ENCODE measurements around the gene LY6G6F.
A peak's percentile ranks its signal among the peaks of the same experiment; 100 is the strongest.
"Not testable (repeated sequence)": the region's sequence is repeated elsewhere in the genome, so short reads cannot be mapped to it uniquely, and the experiment has no call there.

The LY6G6F gene

GRCh38 chr6:31700740-31701401 is 5.8 kb upstream of the LY6G6F start:
- H3K4me1 Mint-ChIP-seq = peaks cover 40% of the 10 kb centered on the region
- H3K27ac Mint-ChIP-seq (ENCODE audit: low read depth) = no peak overlapping the region

DNA sequence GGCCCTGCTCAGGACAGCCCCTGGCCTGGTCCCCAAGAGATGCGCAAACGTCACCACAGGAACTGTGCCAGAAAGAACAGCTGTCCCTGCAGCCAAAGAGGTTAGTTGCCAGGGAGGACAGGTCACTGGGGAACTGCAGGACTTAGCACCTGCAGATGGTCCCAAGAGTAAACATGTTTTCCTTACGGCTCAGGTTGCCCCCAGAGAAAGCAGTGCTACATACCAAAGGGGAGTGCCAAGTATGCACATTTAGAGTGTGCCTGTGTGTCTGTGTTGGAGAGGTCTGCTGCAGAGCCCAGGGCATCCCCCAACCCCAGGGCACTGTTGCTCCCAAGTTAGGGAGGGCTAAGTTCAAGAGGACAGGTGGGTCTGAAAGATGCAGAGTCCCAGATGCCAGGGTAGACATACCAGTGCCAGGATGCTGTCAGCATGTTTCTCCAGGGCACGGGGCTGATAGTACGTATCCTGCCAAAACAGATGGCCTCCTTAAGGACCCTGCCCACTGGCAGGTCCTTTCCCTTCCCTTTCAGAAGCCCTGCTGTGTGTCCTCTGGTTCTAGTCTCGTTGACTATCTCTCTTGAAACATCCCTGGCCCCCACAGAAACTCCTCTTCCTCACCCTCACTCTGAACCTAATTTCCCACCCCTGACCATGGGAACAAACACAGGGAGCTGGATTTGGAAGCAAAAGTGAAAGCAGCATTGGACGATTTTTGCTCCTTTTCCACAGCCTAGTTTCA is 4.8 kb upstream of the LY6G6F start:
- no peak for ATAC-seq (replicated peaks; ENCODE audit: extremely low read depth, poor library complexity, severe bottlenecking)
- Mint-ChIP-seq H3K27me3 (no peaks in the 10 kb centered on the region), H3K36me3 (ENCODE audit: insufficient read depth) (peaks cover 27% of the 10 kb centered on the region), H3K9me3 (no peaks in the 10 kb centered on the region), H3K27ac (ENCODE audit: low read depth) (peak overlapping the region; percentile 99), H3K4me1 (peaks cover 38% of the 10 kb centered on the region), H3K4me3 (peak overlapping the region; percentile 96)
- no peak for DNase-seq (ENCODE audit: low spot score in 2 of 2)

More at GRCh38 chr6:31700740-31701401, 5.8 kb upstream of the LY6G6F start:
- no peaks in the 10 kb centered on the region for H3K27me3 Mint-ChIP-seq
- DNase-seq (ENCODE audit: low spot score in 2 of 2) (no peak), ATAC-seq (replicated peaks; ENCODE audit: extremely low read depth, poor library complexity, severe bottlenecking) (no peak)
- H3K9me3 Mint-ChIP-seq = no peaks in the 10 kb centered on the region
- H3K4me3 Mint-ChIP-seq = peak overlapping the region; percentile 96
- H3K36me3 Mint-ChIP-seq (ENCODE audit: insufficient read depth) = peaks cover 35% of the 10 kb centered on the region

DNA sequence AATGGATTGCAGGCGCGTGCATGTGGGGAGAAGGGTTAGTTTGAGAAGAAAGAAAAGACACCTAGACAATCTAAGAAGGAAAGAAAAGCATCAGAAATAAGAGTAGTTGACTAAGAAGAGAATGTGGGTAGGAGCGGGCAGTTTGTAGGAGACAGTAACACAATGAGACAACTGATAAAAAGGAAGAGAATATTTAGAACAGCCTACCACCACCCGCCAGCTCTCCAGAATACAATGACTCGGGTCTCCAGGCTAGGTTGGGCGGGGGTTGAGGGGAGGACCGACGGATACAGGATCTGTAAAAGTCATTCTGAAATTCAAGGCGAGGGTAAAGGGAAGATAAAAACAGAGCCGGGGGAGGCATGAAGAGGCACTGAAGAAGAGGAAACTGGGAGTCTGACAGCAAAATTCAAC is 4.3 kb upstream of the LY6G6F start:
- Mint-ChIP-seq H3K4me1 (peaks cover 32% of the 10 kb centered on the region), H3K27ac (ENCODE audit: low read depth) (peak overlapping the region; percentile 99), H3K4me3 (peak overlapping the region; percentile 96), H3K36me3 (ENCODE audit: insufficient read depth) (peaks cover 26% of the 10 kb centered on the region), H3K9me3 (no peaks in the 10 kb centered on the region), H3K27me3 (no peaks in the 10 kb centered on the region)
- DNase-seq (ENCODE audit: low spot score in 2 of 2) (no peak), ATAC-seq (replicated peaks; ENCODE audit: extremely low read depth, poor library complexity, severe bottlenecking) (peak; percentile 2)

- peak within 1 kb of the TSS; percentile 96 for H3K4me3 Mint-ChIP-seq
- peak within 1 kb of the TSS; percentile 99 for H3K27ac Mint-ChIP-seq (ENCODE audit: low read depth)
- H3K36me3 Mint-ChIP-seq (ENCODE audit: insufficient read depth) = peaks cover 21% of the 10 kb centered on the region
- H3K9me3 Mint-ChIP-seq = no peaks in the 10 kb centered on the region
- ATAC-seq (replicated peaks; ENCODE audit: extremely low read depth, poor library complexity, severe bottlenecking) (peak; percentile 95), DNase-seq (ENCODE audit: low spot score in 2 of 2) (peak; percentile 92 to 96)
- H3K4me1 Mint-ChIP-seq = peaks cover 26% of the 10 kb centered on the region
- no peaks in the 10 kb centered on the region for H3K27me3 Mint-ChIP-seq
These were observed 3.6 kb upstream of the LY6G6F start, which contains the start of gene ABHD16A for GRCh38 chr6:31702819-31703716. Gene ABHD16A, minus strand, starts transcription at chr6:31703324. Its CDS starts 43 bp downstream, at chr6:31703281.

GRCh38 chr6:31705931-31706330 is 735 bp upstream of the LY6G6F start:
- H3K4me1 Mint-ChIP-seq = peaks cover 28% of the 10 kb centered on the region
- DNase-seq (ENCODE audit: low spot score in 2 of 2) = no peak

GRCh38 chr6:31707701-31708100 is 1.0 kb downstream of the LY6G6F start:
- no peak overlapping the region for H3K4me3 Mint-ChIP-seq
- peaks cover 6% of the 10 kb centered on the region for H3K36me3 Mint-ChIP-seq (ENCODE audit: insufficient read depth)
- peaks cover 23% of the 10 kb centered on the region for H3K4me1 Mint-ChIP-seq
- no peaks in the 10 kb centered on the region for H3K9me3 Mint-ChIP-seq
- no peak for DNase-seq (ENCODE audit: low spot score in 2 of 2)
- no peak for ATAC-seq (replicated peaks; ENCODE audit: extremely low read depth, poor library complexity, severe bottlenecking)
- H3K27ac Mint-ChIP-seq (ENCODE audit: low read depth) = no peak overlapping the region
- no peaks in the 10 kb centered on the region for H3K27me3 Mint-ChIP-seq

More at GRCh38 chr6:31705931-31706330, 735 bp upstream of the LY6G6F start:
- H3K27me3 Mint-ChIP-seq = no peaks in the 10 kb centered on the region
- H3K9me3 Mint-ChIP-seq = no peaks in the 10 kb centered on the region
- ATAC-seq (replicated peaks; ENCODE audit: extremely low read depth, poor library complexity, severe bottlenecking) = no peak
- H3K4me3 Mint-ChIP-seq = no peak overlapping the region
- no peak overlapping the region for H3K27ac Mint-ChIP-seq (ENCODE audit: low read depth)
- peaks cover 14% of the 10 kb centered on the region for H3K36me3 Mint-ChIP-seq (ENCODE audit: insufficient read depth)

DNA sequence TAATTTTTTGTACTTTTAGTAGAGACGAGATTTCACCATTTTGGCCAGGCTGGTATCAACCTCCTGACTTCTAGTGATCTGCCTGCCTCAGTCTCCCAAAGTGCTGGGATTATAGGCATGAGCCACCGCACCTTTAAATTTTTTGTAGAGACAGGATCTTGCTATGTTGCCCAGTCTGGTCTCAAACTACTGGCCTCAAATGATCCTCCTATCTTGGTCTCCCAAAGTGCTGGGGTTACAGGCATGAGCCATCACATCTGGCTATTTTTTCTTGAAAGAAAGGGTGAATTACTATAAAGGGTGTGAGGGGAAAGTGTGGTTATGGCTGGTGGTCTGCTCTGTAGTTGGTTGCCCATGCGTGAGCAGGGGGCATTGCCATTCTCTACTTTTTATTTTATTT is 1.6 kb downstream of the LY6G6F start:
- Mint-ChIP-seq H3K4me3 (no peak overlapping the region), H3K36me3 (ENCODE audit: insufficient read depth) (peaks cover 2% of the 10 kb centered on the region), H3K4me1 (peaks cover 21% of the 10 kb centered on the region), H3K27me3 (no peaks in the 10 kb centered on the region), H3K27ac (ENCODE audit: low read depth) (no peak overlapping the region), H3K9me3 (no peaks in the 10 kb centered on the region)
- ATAC-seq (replicated peaks; ENCODE audit: extremely low read depth, poor library complexity, severe bottlenecking) (no peak), DNase-seq (ENCODE audit: low spot score in 2 of 2) (no peak)

GRCh38 chr6:31709157-31709556 is 2.5 kb downstream of the LY6G6F start:
- H3K4me3 Mint-ChIP-seq; H3K9me3 Mint-ChIP-seq; H3K27ac Mint-ChIP-seq (ENCODE audit: low read depth); H3K27me3 Mint-ChIP-seq; DNase-seq (ENCODE audit: low spot score in 2 of 2); ATAC-seq (replicated peaks; ENCODE audit: extremely low read depth, poor library complexity, severe bottlenecking); H3K36me3 Mint-ChIP-seq (ENCODE audit: insufficient read depth): not testable (repeated sequence)
- peaks cover 17% of the 10 kb centered on the region for H3K4me1 Mint-ChIP-seq

GRCh38 chr6:31710523-31711219 is 4.0 kb downstream of the LY6G6F start:
- Mint-ChIP-seq H3K4me3 (no peak overlapping the region), H3K36me3 (ENCODE audit: insufficient read depth) (no peaks in the 10 kb centered on the region), H3K9me3 (no peaks in the 10 kb centered on the region), H3K27me3 (no peaks in the 10 kb centered on the region), H3K4me1 (peaks cover 17% of the 10 kb centered on the region), H3K27ac (ENCODE audit: low read depth) (peak overlapping the region; percentile 47)
- DNase-seq (ENCODE audit: low spot score in 2 of 2) = no peak
- no peak for ATAC-seq (replicated peaks; ENCODE audit: extremely low read depth, poor library complexity, severe bottlenecking)

GRCh38 chr6:31711233-31711632 is 4.6 kb downstream of the LY6G6F start:
- H3K4me3 Mint-ChIP-seq = no peak overlapping the region
- no peaks in the 10 kb centered on the region for H3K36me3 Mint-ChIP-seq (ENCODE audit: insufficient read depth)
- no peak for DNase-seq (ENCODE audit: low spot score in 2 of 2)
- no peaks in the 10 kb centered on the region for H3K27me3 Mint-ChIP-seq
- ATAC-seq (replicated peaks; ENCODE audit: extremely low read depth, poor library complexity, severe bottlenecking) = no peak
- H3K27ac Mint-ChIP-seq (ENCODE audit: low read depth) = peak overlapping the region; percentile 47
- peaks cover 17% of the 10 kb centered on the region for H3K4me1 Mint-ChIP-seq
- H3K9me3 Mint-ChIP-seq = no peaks in the 10 kb centered on the region

GRCh38 chr6:31712296-31712695 is 5.6 kb downstream of the LY6G6F start:
- H3K4me3 Mint-ChIP-seq = no peak overlapping the region
- no peaks in the 10 kb centered on the region for H3K36me3 Mint-ChIP-seq (ENCODE audit: insufficient read depth)
- H3K4me1 Mint-ChIP-seq = peaks cover 17% of the 10 kb centered on the region
- ATAC-seq (replicated peaks; ENCODE audit: extremely low read depth, poor library complexity, severe bottlenecking) (no peak), DNase-seq (ENCODE audit: low spot score in 2 of 2) (no peak)
- no peaks in the 10 kb centered on the region for H3K27me3 Mint-ChIP-seq
- no peaks in the 10 kb centered on the region for H3K9me3 Mint-ChIP-seq
- peak overlapping the region; percentile 65 for H3K27ac Mint-ChIP-seq (ENCODE audit: low read depth)

DNA sequence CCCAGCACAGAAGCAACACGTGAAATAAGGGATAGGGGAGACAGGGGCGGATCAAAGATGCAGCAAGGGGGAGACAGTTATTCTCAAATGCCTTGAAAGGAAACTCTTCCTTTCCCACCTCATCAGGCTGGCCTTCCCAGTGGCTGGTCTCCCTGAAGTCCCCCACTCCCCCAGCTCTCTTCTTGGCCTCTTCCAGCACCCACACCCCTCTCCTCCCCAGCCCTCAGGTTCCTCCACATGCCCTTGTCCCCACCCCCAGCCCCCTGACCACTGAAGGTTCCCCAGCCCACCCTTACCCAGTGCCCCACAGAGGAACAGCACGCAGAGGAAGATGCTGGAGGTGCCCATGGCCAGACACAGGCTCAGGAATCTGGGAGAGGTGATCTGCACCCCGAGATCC is 6.8 kb downstream of the LY6G6F start:
- no peak overlapping the region for H3K4me3 Mint-ChIP-seq
- H3K36me3 Mint-ChIP-seq (ENCODE audit: insufficient read depth) = no peaks in the 10 kb centered on the region
- no peaks in the 10 kb centered on the region for H3K9me3 Mint-ChIP-seq
- no peaks in the 10 kb centered on the region for H3K27me3 Mint-ChIP-seq
- ATAC-seq (replicated peaks; ENCODE audit: extremely low read depth, poor library complexity, severe bottlenecking) (no peak), DNase-seq (ENCODE audit: low spot score in 2 of 2) (no peak)
- no peak overlapping the region for H3K27ac Mint-ChIP-seq (ENCODE audit: low read depth)
- H3K4me1 Mint-ChIP-seq = peaks cover 17% of the 10 kb centered on the region
